OCI-LY1 (cell line): ENCODE results near the gene NOD1.

Experiments used
- CTCF ChIP-seq: fragments of 200-600 bp; sonication (generic), shearing (Covaris generic); IDR thresholded peaks from 2 replicates; pipeline ENCODE4 v1.5.1; 2017; ENCODE audit warnings: mild to moderate bottlenecking, antibody characterized with exemption, low read length, moderate library complexity, mixed read lengths
- EZH2 ChIP-seq: fragments of 200-600 bp; sonication (generic), shearing (Covaris generic); IDR thresholded peaks from 2 replicates; pipeline ENCODE4 v1.8.0; 2017; ENCODE audit warnings: borderline replicate concordance, mixed run types, mild to moderate bottlenecking, antibody characterized with exemption, low read length, moderate library complexity, mixed read lengths

- TF ChIP-seq CTCF (no peak), EZH2 (no peak)
These were observed 75.1 kb downstream of the NOD1 start for GRCh38 chr7:30403477-30403876.
